Kidney (tissue), 14 donors: ENCODE data around the gene JADE2. TPM values are rescaled to one million over a fixed set of nuclear protein-coding genes. Genes with fewer than 3 reads are reported as not detected.
A peak's percentile ranks its signal among the peaks of the same experiment; 100 is the strongest.

Experiments
- DNase-seq, 5 donors: peaks; one replicate each; pipeline ENCODE4 v3.0.0-alpha.2; 2013 to 2020
- FAIRE-seq: peaks from 2 replicates; lab custom pipeline; 2012; peaks lifted over from hg19 to GRCh38; lab: Jason Lieb, UNC
- H3K27ac ChIP-seq, 2 donors: one replicate each; pipeline ENCODE4 v1.7.0; 2013; ENCODE audit warnings: low read depth in 2 of 2, low read length in 2 of 2, inconsistent platforms in 1 of 2
- H3K27me3 ChIP-seq: one replicate; pipeline ENCODE4 v1.7.1; 2013; ENCODE audit warnings: low read length, inconsistent platforms; ENCODE audit not compliant: control insufficient read depth, insufficient read depth
- H3K36me3 ChIP-seq, 3 donors: one replicate each; pipeline versions ENCODE4 v1.7.0 to v1.7.1; 2013; ENCODE audit warnings: low read length in 3 of 3, control low read depth in 1 of 3, inconsistent platforms in 1 of 3; ENCODE audit not compliant: insufficient read depth in 3 of 3, control insufficient read depth in 2 of 3
- H3K4me1 ChIP-seq, 3 donors: one replicate each; pipeline versions ENCODE4 v1.7.0 to v1.7.1; 2013; ENCODE audit warnings: low read length in 3 of 3, inconsistent platforms in 1 of 3, low read depth in 1 of 3; ENCODE audit not compliant: control insufficient read depth in 2 of 3, insufficient read depth in 2 of 3
- H3K4me3 ChIP-seq, 3 donors: one replicate each; pipeline versions ENCODE4 v1.7.0 to v1.8.1; 2013; ENCODE audit warnings: low read length in 3 of 3, control low read depth in 1 of 3, inconsistent platforms in 1 of 3
- H3K9ac ChIP-seq, 3 donors: one replicate each; pipeline versions ENCODE4 v1.7.0 to v1.7.1; 2013; ENCODE audit warnings: low read length in 3 of 3, control low read depth in 1 of 3, inconsistent platforms in 1 of 3
- H3K9me3 ChIP-seq, 3 donors: one replicate each; pipeline versions ENCODE4 v1.7.0 to v1.7.1; 2013; ENCODE audit warnings: low read length in 3 of 3, control low read depth in 1 of 3, inconsistent platforms in 1 of 3; ENCODE audit not compliant: control insufficient read depth in 2 of 3, insufficient read depth in 1 of 3
- CTCF ChIP-seq: IDR thresholded peaks from 3 replicates; pipeline ENCODE4 v1.5.1; 2012; ENCODE audit warnings: mild to moderate bottlenecking, moderate library complexity, borderline replicate concordance; ENCODE audit not compliant: insufficient read depth; ENCODE audit errors: extremely low read depth
- intact Hi-C: fragments of 100-400 bp; cut with DNase I; formaldehyde crosslinking; loops from one replicate; pipeline ENCODE4 v1.11.1; 2022
- polyA plus RNA-seq: library from polyadenylated mRNA; stranded (reverse); fragments of 350-450 nt; fragmentation: Illumina TruSeq; extraction: RNeasy Lipid Tissue Mini Kit (QIAGEN cat#74804); gene quantifications from one replicate; pipeline ENCODE4 v1.2.3, GENCODE V29; 2014; ENCODE audit warnings: low read depth, low replicate concordance; ENCODE audit not compliant: insufficient read depth
- total RNA-seq: library from RNA; stranded (reverse); fragmentation: NEBNext Ultra II Directional; extraction: Animal tissue kit (Norgen Biotek cat#: 25700); gene quantifications from one replicate; pipeline ENCODE4 v1.2.1, GENCODE V29; 2021
- donor health status: control.
- donor health status: control.
- donor health status: control.
- donor health status: control.
- donor health status: control.
- donor health status: DM: yes; HTN: yes; CAD: no.
- donor health status: Normal renal cell carcinoma (clear cell type).

JADE2 gene
- total and polyA plus RNA-seq, 2 donors from 2014 or later, result 9.2 to 99.6 TPM

GRCh38 chr5:134582281-134582680, 56.8 kb downstream of the JADE2 start:
- Histone ChIP-seq H3K36me3 (peaks cover 0 to 21% (median 6%) of the 10 kb centered on the region in 3 donors), H3K9me3 (no peaks in the 10 kb centered on the region), H3K4me3 (no peak overlapping the region), H3K4me1 (peaks cover 0 to 11% (median 8%) of the 10 kb centered on the region in 3 donors), H3K9ac (no peak overlapping the region), H3K27ac (no peak overlapping the region), H3K27me3 (no peaks in the 10 kb centered on the region)
- FAIRE-seq, result no peak
- no peak for DNase-seq
- TF ChIP-seq CTCF, result no peak
- intact Hi-C loops, result loop anchor here (5.0 kb wide), 1 partner anchor 275 kb away; no protein-coding TSS in a partner anchor

- no peak for TF ChIP-seq CTCF
- H3K36me3 ChIP-seq, result peaks cover 0 to 16% (median 3%) of the 10 kb centered on the region in 3 donors
- H3K27me3 ChIP-seq, result no peaks in the 10 kb centered on the region
- FAIRE-seq (no peak), DNase-seq (peak in 1 of 5 donors; percentile 17)
- no peak overlapping the region for H3K4me3 ChIP-seq
- H3K27ac ChIP-seq, result no peak overlapping the region
- H3K9ac ChIP-seq, result no peak overlapping the region
- intact Hi-C loops, result loop anchor here (5.0 kb wide), 1 partner anchor 276 kb away; no protein-coding TSS in a partner anchor
- no peaks in the 10 kb centered on the region for H3K9me3 ChIP-seq
- H3K4me1 ChIP-seq, result peaks cover 0 to 8% (median 5%) of the 10 kb centered on the region in 3 donors
These were observed 57.5 kb downstream of the JADE2 start for GRCh38 chr5:134582941-134583340.

- no peaks in the 10 kb centered on the region for H3K9me3 ChIP-seq
- FAIRE-seq (no peak), DNase-seq (no peak)
- no peak overlapping the region for H3K4me3 ChIP-seq
- H3K9ac ChIP-seq, result no peak overlapping the region
- peaks cover 0 to 7% (median 0%) of the 10 kb centered on the region in 3 donors for H3K36me3 ChIP-seq
- no peaks in the 10 kb centered on the region for H3K27me3 ChIP-seq
- H3K4me1 ChIP-seq, result peaks cover 0 to 8% (median 5%) of the 10 kb centered on the region in 3 donors
- intact Hi-C loops, result loop anchor here (5.0 kb wide), 1 partner anchor 276 kb away; no protein-coding TSS in a partner anchor
- H3K27ac ChIP-seq, result no peak overlapping the region
- no peak for TF ChIP-seq CTCF
These were observed 58.3 kb downstream of the JADE2 start for GRCh38 chr5:134583766-134584165.
